Fibroblast of villous mesenchyme (primary cell): ENCODE data around the gene CARD14. TPM values are rescaled to one million over a fixed set of nuclear protein-coding genes. Genes with fewer than 3 reads are reported as not detected.
"Not testable (repeated sequence)": the region's sequence is repeated elsewhere in the genome, so short reads cannot be mapped to it uniquely, and the experiment has no call there.

Source experiments
- DNase-seq: peaks from one replicate; pipeline ENCODE4 v3.0.0-alpha.2; 2010; ENCODE audit warnings: low read depth
- H3K4me3 ChIP-seq: 2 replicates; pipeline ENCODE4 v1.5.1; 2011; ENCODE audit warnings: low read depth, mild to moderate bottlenecking, low read length
- small RNA-seq: library from RNA; depleted of rRNA; stranded (forward); fragments of <200 nt; gene quantifications from one replicate; pipeline ENCODE3, GENCODE V24; 2012
- total RNA-seq: library from RNA; depleted of rRNA; stranded (reverse); fragments of >200 nt; gene quantifications from 2 replicates; pipeline ENCODE4 v1.2.3, GENCODE V29; 2012
- TF ChIP-seq, protein P1 (sequence below): IDR thresholded peaks from 2 replicates; pipeline ENCODE4 v1.5.1; 2012; ENCODE audit warnings: low read depth, mild to moderate bottlenecking, low read length; ENCODE audit not compliant: insufficient read depth

CARD14 gene
- total RNA-seq, 1 donor: under 0.01 TPM

DNA sequence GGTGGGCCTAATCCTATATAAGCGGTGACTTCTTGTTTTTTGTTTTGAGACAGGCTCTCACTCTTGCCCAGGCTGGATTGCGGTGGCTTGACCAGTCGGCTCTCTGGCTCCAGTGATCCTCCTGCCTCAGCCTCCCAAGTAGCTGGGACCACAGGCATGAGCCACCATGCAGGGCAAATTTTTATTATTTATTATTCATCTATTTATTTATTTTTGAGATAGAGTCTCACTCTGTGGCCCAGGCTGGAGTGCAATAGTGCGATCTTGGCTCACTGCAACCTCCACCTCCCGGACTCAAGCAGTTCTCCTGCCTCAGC is 86.2 kb downstream of the CARD14 start:
- no peak overlapping the region for H3K4me3 ChIP-seq
- no peak for DNase-seq
- TF ChIP-seq, protein P1, sequence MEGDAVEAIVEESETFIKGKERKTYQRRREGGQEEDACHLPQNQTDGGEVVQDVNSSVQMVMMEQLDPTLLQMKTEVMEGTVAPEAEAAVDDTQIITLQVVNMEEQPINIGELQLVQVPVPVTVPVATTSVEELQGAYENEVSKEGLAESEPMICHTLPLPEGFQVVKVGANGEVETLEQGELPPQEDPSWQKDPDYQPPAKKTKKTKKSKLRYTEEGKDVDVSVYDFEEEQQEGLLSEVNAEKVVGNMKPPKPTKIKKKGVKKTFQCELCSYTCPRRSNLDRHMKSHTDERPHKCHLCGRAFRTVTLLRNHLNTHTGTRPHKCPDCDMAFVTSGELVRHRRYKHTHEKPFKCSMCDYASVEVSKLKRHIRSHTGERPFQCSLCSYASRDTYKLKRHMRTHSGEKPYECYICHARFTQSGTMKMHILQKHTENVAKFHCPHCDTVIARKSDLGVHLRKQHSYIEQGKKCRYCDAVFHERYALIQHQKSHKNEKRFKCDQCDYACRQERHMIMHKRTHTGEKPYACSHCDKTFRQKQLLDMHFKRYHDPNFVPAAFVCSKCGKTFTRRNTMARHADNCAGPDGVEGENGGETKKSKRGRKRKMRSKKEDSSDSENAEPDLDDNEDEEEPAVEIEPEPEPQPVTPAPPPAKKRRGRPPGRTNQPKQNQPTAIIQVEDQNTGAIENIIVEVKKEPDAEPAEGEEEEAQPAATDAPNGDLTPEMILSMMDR: no peak

DNA sequence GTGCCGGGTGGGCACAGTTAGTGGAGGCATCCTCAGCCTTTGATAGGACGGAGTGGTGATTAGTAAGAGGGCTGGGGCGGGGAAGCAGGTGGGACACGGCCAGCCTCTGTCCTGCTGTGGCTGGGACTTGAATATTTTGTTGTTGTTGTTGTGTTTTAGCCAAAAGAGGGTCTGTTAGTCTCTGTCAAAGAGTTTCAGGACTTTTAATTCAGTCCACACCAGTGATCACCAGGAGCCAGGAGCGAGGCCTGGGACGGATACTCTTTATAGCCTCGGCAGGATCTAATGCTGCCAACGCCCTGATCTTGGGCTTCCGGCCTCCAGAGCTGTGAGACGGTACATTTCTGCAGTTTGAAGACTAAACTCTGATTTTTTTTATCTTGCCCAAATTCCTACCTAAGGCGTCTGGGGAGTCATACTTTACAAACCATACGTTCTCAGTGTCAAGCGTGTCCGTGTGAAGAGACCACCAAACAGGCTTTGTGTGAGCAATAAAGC is 87.9 kb downstream of the CARD14 start:
- no peak for DNase-seq
- TF ChIP-seq, protein P1: no peak

DNA sequence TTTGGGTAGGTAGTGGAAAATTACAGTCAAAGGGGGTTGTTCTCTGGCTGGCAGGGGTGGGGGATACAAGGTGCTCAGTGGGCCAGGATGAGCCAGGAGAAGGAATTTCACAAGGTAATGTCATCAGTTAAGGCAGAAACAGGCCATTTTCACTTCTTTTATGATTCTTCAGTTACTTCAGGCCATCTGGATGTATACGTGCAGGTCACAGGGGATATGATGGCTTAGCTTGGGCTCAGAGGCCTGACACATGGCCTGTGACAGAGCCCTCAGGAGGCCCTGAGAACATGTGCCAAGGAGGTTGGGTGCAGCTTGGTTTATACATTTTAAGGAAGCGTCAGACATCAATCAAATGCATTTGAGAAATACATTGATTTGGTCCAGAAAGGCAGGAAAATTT is 88.5 kb downstream of the CARD14 start:
- not testable (repeated sequence) for DNase-seq, H3K4me3 ChIP-seq

More for the DNA sequence above, 87.9 kb downstream of the CARD14 start:
- no peak overlapping the region for H3K4me3 ChIP-seq

Small RNA genes lying within 50 kb of the gene (small RNA-seq; reads per million reads assigned to genes)
- not detected for gene AC087741.2

Other genes with a start within 250 kb of the CARD14 start
- gene TBC1D16, start 134.2 kb upstream of the CARD14 start, total RNA-seq: 32.8 and 44.8 TPM in 2 replicates
- gene CCDC40, start 133.4 kb upstream of the CARD14 start, total RNA-seq: 3.2 and 6.9 TPM in 2 replicates
- 15.1 and 24.5 TPM in 2 replicates for gene GAA, start 68.4 kb upstream of the CARD14 start, total RNA-seq
- gene EIF4A3, start 22.9 kb upstream of the CARD14 start, total RNA-seq: 73.8 and 84.6 TPM in 2 replicates
- 12.1 and 15.5 TPM in 2 replicates for gene SGSH, start 50.3 kb downstream of the CARD14 start, total RNA-seq
- gene SLC26A11, start 50.4 kb downstream of the CARD14 start, total RNA-seq: 12.5 and 17.4 TPM in 2 replicates
- 143 and 198 TPM in 2 replicates for gene RNF213, start 90.8 kb downstream of the CARD14 start, total RNA-seq
- gene ENDOV, start 245.1 kb downstream of the CARD14 start, total RNA-seq: 13.4 and 20.0 TPM in 2 replicates